Islet precursor cell (in vitro differentiated cells): Measurements from ENCODE around the gene NFIL3.
A peak's percentile ranks its signal among the peaks of the same experiment; 100 is the strongest.

ENCODE experiments used
- DNase-seq: peaks from one replicate; pipeline ENCODE4 v3.0.0-alpha.2; 2018

The NFIL3 gene

DNA sequence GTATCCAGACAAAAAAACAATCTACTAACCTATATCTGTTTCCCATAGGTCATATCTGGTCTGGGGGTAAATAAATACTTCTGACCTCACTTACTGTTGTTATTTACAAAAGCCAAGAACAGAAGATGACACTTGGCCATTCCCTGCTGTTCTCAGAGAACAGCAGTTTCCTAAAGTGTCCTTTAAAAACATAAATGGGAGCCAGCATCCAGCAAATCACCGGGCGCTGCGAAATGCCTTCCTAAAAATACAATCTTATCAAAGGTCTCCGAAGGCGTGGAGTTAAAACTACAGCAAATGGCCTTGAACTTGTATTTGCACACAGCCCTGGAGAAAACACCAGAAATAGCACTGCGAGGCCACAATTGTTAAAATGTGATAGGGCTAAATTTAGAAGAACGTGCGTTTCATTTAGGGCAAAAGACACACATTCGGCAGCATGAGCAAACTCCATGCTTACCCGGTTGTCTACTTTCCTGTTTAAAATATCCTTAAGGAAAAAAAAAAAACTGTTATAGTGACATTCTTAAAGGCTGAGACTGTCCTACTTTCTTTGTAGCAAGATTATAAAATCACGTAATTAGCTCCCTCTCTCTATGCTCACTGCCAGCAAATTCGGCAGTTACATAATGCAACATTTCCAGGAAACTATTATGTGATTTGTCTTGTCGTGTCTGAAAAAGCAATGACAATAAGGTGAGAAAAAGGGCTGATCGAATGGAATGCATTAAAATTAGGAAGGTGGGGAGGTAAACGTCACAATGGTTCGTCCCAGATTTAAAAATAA lies 1.5 kb downstream of the NFIL3 start:
- DNase-seq: no peak

DNA sequence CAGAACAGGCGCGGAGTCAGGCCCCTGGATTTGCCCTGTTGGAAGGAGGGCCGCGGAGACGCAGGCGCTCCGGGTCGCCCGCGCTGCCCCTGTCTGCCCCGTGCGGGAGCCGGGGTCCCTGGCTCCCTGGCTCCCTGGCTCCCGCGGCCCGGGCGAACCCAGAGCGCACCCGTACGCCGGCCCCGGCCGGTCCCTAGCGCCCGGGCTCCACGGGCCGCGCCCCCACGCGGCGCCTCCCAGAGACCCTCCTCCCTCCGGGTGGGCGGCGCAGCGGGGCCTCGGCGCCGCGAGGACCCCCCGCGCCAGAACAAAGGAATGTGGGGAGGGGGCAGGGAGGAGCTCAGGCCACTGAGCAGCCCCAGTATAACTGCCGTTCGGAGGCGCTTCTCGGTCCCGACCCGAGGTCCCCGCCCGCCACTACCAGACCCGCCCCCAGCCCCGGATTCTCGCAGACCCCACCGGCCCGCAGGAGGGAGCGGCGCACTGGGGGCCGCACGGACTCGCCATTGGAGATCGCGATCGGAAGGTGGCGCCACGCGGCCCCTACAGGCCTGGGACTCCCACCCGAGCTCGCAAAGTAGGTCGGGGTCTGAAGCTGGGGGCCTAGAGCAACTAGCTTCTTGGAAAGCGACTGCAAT lies 2.4 kb downstream of the NFIL3 start:
- peak; percentile 85 for DNase-seq

DNA sequence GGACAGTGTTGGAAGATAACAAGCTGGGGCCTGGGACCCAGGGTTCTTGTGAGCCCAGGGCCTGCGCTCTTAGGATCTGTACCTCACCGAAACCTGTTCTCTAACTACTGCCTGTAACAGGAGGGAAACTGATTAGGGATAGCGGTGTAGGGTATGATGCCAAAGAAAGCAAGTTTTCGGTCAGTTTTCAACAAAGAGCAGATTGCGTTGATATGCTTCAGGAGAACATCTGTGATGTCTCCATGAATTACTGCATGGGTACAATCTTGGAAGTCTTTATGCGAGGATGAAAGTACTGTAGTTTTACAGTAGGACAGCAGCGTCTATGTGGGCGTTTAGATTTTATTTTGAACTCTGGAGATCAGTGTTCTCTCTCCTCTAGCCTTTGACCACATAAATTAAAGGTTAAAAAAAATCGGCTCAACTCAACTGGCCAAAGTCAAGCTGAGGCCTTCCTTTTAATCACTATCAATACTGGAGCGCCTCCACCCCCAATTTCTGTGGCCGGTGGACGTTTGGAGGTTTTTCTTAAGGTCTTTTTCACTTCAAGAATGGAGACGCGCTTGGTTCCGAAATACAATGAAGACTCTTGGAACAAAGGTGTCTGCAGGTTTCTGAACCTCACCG lies 3.0 kb downstream of the NFIL3 start:
- no peak for DNase-seq

GRCh38 chr9:91419222-91420191 lies 4.1 kb downstream of the NFIL3 start:
- DNase-seq: no peak

- no peak for DNase-seq
These were observed 5.4 kb downstream of the NFIL3 start for GRCh38 chr9:91418215-91418610.

DNA sequence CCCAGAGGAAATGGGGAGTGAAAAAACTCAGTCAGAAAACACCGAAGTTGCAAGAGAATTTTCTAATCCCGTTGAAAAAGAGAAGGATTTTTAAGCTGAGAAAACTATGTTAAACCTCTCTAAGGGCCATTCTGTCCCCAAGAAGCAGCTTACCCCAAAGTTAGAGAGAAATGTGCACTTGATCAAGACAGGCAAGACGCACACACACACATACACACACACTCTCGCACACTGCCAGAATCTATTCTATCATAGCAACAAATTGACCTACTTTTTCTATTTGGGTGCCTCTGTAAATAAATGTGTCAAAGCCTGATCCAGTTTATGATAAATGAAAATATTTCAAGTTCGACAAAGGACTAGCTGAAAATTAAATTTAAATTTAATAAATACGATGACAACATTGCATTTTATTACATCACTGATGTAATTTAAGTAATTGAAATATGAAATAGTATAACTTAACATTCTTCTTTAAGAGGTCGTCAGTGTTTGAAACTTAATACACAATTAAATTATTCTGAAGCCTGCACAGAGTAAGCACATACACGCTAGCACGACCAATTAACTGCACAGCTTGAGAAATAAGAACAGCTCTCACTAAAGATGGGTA lies 5.9 kb downstream of the NFIL3 start:
- DNase-seq: no peak

GRCh38 chr9:91416096-91416712 lies 7.4 kb downstream of the NFIL3 start:
- DNase-seq: no peak

- no peak for DNase-seq
These were observed 8.3 kb downstream of the NFIL3 start for GRCh38 chr9:91415290-91415689.

GRCh38 chr9:91412941-91413340 lies 10.7 kb downstream of the NFIL3 start:
- no peak for DNase-seq

GRCh38 chr9:91411096-91411771 lies 12.4 kb downstream of the NFIL3 start:
- no peak for DNase-seq

GRCh38 chr9:91410161-91410560 lies 13.5 kb downstream of the NFIL3 start:
- DNase-seq: no peak

- no peak for DNase-seq
These were observed 15.2 kb downstream of the NFIL3 start for GRCh38 chr9:91408475-91408874.

- DNase-seq: no peak
These were observed 15.9 kb downstream of the NFIL3 start for GRCh38 chr9:91407580-91408318.

DNA sequence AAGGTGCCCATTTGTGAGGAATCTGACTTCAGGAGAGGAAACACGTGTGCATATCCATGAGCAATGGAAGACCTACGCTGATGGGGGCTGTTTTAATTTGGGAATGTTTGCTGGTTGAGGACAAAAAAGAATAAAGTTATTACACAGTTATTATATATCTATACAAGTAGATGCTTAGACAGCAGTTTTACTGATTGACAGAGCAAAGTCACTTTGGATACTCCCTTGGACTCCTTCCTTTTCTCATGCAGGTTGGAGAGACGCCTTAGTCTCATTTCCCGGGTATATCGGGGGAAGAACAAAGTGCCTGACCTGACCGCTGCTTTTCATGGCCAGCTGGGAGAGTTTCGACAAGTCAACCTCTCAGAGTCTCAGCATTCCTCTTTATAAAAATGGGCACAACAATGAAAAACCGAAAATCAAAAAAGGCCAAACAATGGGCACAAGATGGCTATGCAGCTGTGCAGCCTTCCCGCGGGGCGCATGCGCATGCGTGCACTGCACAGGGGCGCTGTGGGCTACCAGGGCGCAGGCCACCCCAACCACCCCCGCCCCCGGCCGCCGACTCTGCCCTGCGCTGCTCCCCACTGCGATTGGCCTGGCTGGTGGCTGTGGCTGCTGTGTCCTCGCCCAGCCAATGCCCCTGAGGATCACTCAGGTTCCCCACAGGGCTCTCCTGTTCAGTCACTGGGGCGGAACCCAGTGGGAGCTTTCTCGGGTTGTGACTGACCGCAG lies 18.1 kb downstream of the NFIL3 start:
- DNase-seq: no peak

- DNase-seq: no peak
These were observed 19.7 kb downstream of the NFIL3 start for GRCh38 chr9:91403665-91404543.

DNA sequence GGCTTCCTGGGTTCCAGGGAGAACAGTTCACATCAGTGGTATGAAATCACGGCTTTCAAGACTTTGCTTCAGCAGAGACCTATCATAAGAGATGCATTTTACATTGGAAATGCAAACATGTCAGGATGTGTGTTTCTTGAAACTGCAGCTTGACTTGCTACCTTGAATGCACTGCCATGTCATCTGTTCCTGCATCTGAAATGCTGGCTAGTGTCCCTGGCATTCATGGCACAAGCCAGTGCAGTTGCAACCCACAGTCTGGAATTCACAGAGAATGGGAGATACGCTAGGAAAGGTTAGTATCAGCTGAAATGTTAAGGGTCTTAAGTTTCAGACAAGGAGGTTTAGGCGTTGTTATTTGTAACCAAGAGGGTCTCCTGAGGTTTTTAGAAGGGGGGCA lies 24.7 kb downstream of the NFIL3 start:
- DNase-seq: no peak

DNA sequence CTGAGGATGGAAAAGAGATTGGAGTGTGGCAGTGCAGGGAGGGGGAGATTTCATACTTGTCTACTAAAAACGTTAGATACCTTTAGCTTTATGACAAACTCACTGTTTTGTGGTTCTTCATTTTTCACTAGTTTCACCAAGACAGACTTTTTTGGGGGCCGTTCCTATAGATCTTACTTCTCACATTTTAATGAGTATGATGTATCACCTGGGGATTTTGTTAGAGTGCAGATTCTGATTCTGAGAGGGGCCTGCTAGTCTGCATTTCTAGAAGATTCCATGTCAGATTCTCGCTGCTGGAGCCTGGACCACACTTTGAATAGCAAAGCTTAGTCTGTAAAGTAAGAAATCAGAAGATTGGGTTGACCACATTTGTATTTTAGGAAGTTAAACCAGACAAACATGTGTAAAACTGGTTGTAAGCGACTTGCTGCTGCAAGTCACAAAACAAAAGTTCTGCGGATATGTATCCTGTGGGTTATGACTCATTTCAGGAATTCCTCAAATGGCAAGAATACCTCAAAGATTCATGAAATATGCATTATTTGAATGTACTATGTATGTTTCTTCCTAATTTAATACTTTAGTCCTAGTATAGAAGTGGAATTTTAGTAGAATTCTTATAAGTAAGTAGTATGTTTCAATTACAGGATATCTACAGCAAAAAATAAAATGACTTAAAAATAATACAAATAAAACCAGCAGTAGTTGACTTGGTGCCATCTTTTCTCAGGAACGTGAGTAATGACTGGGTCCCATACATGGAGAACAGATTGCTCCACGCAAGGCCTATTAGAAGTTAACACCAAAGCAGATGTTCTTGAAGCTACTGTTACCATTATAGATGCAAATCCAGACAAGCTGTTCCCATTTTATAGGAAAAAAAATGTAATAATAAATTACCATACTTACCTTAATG lies 27.8 kb downstream of the NFIL3 start:
- DNase-seq: no peak

DNA sequence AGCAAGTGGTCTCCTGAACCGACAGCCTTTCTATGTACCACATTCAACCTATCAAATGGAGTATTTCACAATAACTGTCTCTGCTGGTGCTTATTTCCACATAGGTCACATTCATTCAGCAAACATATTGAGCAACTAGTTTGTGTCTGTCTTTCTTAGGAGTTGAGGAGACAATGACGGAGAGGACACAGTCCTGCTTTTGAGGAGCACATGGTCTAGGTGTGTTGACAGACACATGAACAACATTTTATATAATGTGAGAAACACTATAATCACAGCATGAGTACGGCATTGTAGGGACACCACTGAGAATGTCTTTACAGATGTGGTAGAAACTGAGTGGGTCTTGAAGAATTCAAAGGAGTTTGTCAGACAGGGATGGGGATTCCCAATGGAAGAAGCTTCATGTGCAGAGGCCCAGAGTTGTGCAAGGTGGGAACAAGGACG lies 28.5 kb downstream of the NFIL3 start:
- DNase-seq: no peak
